HCT116 (cell line): ENCODE measurements around the gene NDUFA9.

Experiments used
- CEBPB ChIP-seq: IDR thresholded peaks from 2 replicates; pipeline ENCODE4 v1.6.1; 2012; ENCODE audit warnings: low read depth
- CTCF ChIP-seq, 3 experiments: fragments of 200-600 bp in 1 of 3; sonication (generic) in 1 of 3; IDR thresholded peaks in 2 of 3; conservative IDR thresholded peaks in 1 of 3; 2 replicates each; pipeline ENCODE4 v1.5.1; 2012 to 2017; ENCODE audit warnings: low read depth in 2 of 3, low read length in 2 of 3, antibody characterized with exemption in 1 of 3, borderline replicate concordance in 1 of 3, control low read depth in 1 of 3, mild to moderate bottlenecking in 1 of 3, mixed read lengths in 1 of 3, mixed run types in 1 of 3, moderate library complexity in 1 of 3; ENCODE audit not compliant: insufficient read depth in 1 of 3
- EGR1 ChIP-seq: IDR thresholded peaks from 2 replicates; pipeline ENCODE4 v1.6.1; 2012; ENCODE audit warnings: low read depth
- EZH2 ChIP-seq: fragments of 200-600 bp; sonication (generic); IDR thresholded peaks from 2 replicates; pipeline ENCODE4 v1.6.1; 2017; ENCODE audit warnings: antibody characterized with exemption, mixed run types
- FOSL1 ChIP-seq: IDR thresholded peaks from 2 replicates; pipeline ENCODE4 v1.6.1; 2012; ENCODE audit warnings: low read depth
- JUND ChIP-seq: IDR thresholded peaks from 2 replicates; pipeline ENCODE4 v1.6.1; 2012
- POLR2A ChIP-seq: IDR thresholded peaks from 2 replicates; pipeline ENCODE4 v1.7.0; 2011; ENCODE audit warnings: borderline replicate concordance; ENCODE audit not compliant: insufficient read depth, insufficient read length; ENCODE audit errors: extremely low read depth
- RAD21 ChIP-seq: IDR thresholded peaks from 2 replicates; pipeline ENCODE4 v1.6.1; 2012; ENCODE audit warnings: low read depth, mild to moderate bottlenecking
- SP1 ChIP-seq: IDR thresholded peaks from 2 replicates; pipeline ENCODE4 v1.6.1; 2012; ENCODE audit warnings: low read depth
- TCF7L2 ChIP-seq: IDR thresholded peaks from 2 replicates; pipeline ENCODE4 v1.7.0; 2011; ENCODE audit warnings: borderline replicate concordance, inconsistent platforms; ENCODE audit not compliant: insufficient read depth, insufficient read length; ENCODE audit errors: extremely low read depth
- YY1 ChIP-seq: IDR thresholded peaks from 2 replicates; pipeline ENCODE4 v1.6.1; 2011; ENCODE audit warnings: low read length, low read depth, moderate library complexity, mild to moderate bottlenecking; ENCODE audit not compliant: insufficient replicate concordance; ENCODE audit errors: extremely low read depth
- ZNF274 ChIP-seq: fragments of 200-500 bp; sonication (Bioruptor generic); IDR thresholded peaks from 2 replicates; pipeline ENCODE4 v1.6.1; 2014; ENCODE audit warnings: mild to moderate bottlenecking, low read depth, low read length, inconsistent platforms

- TF ChIP-seq YY1: no peak
- TF ChIP-seq CTCF (IDR thresholded peaks at IDR 0.05 in 2 of 3, conservative IDR thresholded peaks at IDR 0.05 in 1 of 3; ENCODE audit: borderline replicate concordance in 1 of 3, insufficient read depth in 1 of 3, low read depth in 2 of 3, low read length in 2 of 3): no peak
- no peak for TF ChIP-seq EGR1
- no peak for TF ChIP-seq FOSL1
- no peak for TF ChIP-seq SP1
- TF ChIP-seq POLR2A: no peak
- TF ChIP-seq ZNF274: no peak
- TF ChIP-seq RAD21: no peak
- TF ChIP-seq EZH2: no peak
- TF ChIP-seq CEBPB: no peak
- TF ChIP-seq JUND: no peak
- TF ChIP-seq TCF7L2: no peak
These were observed 41.8 kb downstream of the NDUFA9 start for GRCh38 chr12:4690760-4691159.
